ENCODE data around the gene DAPK2.

DAPK2 gene

DNA sequence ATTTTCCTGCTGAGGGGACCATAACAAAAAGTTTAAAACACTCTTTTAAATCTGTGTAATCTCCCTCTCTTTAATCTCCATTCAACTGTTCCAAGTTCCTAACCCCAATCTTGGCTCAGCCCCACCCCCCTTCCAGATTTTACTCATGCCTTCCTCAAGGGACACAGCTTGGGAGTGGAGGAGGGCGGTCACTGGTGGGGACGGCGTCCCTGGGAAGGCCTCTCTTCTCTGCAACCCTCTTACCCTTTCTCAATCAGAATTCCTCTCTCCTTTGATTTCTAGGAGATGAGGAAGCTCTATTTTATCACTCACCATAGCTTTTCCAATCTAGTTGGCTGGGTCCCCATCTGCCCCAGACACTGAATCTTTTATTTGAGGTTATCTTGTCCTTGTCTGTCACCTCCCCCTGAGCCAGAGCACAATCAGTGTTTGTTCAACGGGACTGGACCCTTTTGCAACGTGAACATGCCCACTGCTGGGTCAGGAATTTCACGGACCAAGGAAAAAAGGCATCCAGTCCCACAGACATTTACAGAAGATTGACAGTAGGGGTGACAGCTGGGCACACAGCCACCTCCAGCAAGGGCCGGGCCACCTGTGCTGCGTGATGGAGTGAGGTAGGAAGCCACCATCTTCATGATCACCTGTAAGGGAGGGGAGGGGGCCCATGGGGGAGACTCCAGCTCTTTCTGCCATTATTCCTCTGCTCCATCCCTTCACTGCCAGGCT lies 128.5 kb downstream of the DAPK2 start:
- Histone ChIP-seq H3K36me3 (ENCODE audit: control insufficient read depth, insufficient read depth, low read length, severe bottlenecking) (no peaks in the 10 kb centered on the region), H3K9ac (ENCODE audit: low read length) (no peak overlapping the region), H3K4me3 (ENCODE audit: low read length) (no peak overlapping the region), H3K27me3 (replicated peaks; ENCODE audit: control insufficient read depth, insufficient read depth, low read length) (no peaks in the 10 kb centered on the region), H3K9me3 (ENCODE audit: control insufficient read depth, low read length) (no peaks in the 10 kb centered on the region), H3K4me1 (ENCODE audit: control insufficient read depth, insufficient read depth, low read length) (peaks cover 16% of the 10 kb centered on the region)
- no peak for DNase-seq (ENCODE audit: low read depth)

DNA sequence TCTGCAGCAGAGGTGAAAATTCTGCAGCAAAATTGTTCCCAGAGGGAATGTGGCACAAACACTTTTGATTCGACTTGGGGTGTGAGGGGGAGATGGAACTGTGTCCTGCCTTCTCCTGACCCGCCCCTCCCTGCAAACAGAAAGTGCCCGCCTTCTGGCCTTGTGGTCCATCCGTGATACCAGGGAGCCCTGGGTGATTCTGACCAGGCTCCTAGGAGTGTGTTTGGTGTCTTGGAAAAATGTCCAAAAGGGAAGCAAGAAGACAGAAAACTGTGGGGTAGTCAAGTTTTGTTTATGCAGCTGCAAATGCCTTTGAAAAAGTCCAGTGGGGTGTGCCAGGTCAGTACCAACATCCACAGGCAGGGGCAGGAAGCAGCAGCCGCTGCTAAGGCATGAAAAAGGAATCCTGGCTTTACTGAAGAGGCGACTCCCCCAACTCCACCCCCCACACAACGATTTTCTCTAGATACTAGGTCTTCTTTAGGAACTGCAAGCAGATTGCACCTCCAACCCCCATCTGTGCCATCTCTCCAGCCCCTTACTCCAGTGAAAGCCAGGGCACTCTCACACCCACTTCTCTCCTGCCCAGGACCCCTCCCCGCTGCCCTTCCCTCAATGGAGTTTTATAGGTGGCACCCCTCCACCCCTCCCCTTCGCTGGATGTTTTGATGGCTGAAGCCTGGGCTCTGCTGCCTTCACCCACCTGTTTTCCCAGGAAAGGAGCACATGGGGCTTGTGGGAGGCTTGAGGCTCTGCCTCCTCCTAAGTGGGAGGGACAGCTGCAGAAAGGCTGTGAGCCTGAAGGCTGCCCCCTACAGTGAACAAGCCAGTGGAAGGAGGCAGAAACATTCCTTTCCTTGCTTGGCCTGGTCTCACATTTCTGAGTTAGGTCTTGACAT lies 130.2 kb downstream of the DAPK2 start:
- no peak overlapping the region for H3K9ac ChIP-seq (ENCODE audit: low read length)
- peaks cover 9% of the 10 kb centered on the region for H3K4me1 ChIP-seq (ENCODE audit: control insufficient read depth, insufficient read depth, low read length)
- no peaks in the 10 kb centered on the region for H3K36me3 ChIP-seq (ENCODE audit: control insufficient read depth, insufficient read depth, low read length, severe bottlenecking)
- H3K4me3 ChIP-seq (ENCODE audit: low read length), result no peak overlapping the region
- no peaks in the 10 kb centered on the region for H3K27me3 ChIP-seq (replicated peaks; ENCODE audit: control insufficient read depth, insufficient read depth, low read length)
- DNase-seq (ENCODE audit: low read depth), result peak; percentile 62
- no peaks in the 10 kb centered on the region for H3K9me3 ChIP-seq (ENCODE audit: control insufficient read depth, low read length)

- H3K4me3 ChIP-seq (ENCODE audit: low read length), result no peak overlapping the region
- DNase-seq (ENCODE audit: low read depth), result no peak
- no peaks in the 10 kb centered on the region for H3K9me3 ChIP-seq (ENCODE audit: control insufficient read depth, low read length)
- no peak overlapping the region for H3K9ac ChIP-seq (ENCODE audit: low read length)
- no peaks in the 10 kb centered on the region for H3K36me3 ChIP-seq (ENCODE audit: control insufficient read depth, insufficient read depth, low read length, severe bottlenecking)
- H3K27me3 ChIP-seq (replicated peaks; ENCODE audit: control insufficient read depth, insufficient read depth, low read length), result no peaks in the 10 kb centered on the region
- peaks cover 10% of the 10 kb centered on the region for H3K4me1 ChIP-seq (ENCODE audit: control insufficient read depth, insufficient read depth, low read length)
Measured at GRCh38 chr15:63915209-63915872, 130.9 kb downstream of the DAPK2 start.

- Histone ChIP-seq H3K36me3 (ENCODE audit: control insufficient read depth, insufficient read depth, low read length, severe bottlenecking) (no peaks in the 10 kb centered on the region), H3K9me3 (ENCODE audit: control insufficient read depth, low read length) (no peaks in the 10 kb centered on the region), H3K4me3 (ENCODE audit: low read length) (no peak overlapping the region), H3K4me1 (ENCODE audit: control insufficient read depth, insufficient read depth, low read length) (peaks cover 25% of the 10 kb centered on the region), H3K27me3 (replicated peaks; ENCODE audit: control insufficient read depth, insufficient read depth, low read length) (no peaks in the 10 kb centered on the region), H3K9ac (ENCODE audit: low read length) (no peak overlapping the region)
- no peak for DNase-seq (ENCODE audit: low read depth)
Measured at GRCh38 chr15:63913786-63914315, 132.4 kb downstream of the DAPK2 start.

DNA sequence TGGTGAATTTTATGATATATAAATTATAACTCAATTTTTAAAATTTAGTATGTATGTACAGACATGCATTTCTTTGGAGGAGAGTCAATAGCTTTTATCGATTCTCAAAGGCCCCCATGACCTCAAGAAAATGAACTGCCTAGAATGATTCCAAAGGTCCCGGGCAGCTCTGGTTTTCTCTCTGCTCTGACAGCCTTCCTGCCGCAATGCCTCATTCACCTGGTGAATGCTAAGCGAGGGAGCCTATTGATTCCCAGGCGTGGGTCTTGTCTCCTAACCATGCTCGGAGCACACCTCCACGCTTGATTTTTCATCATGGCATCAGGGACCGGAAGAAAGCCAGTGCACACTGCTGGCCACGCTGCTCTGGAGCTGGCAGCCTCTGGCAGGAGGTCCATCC lies 132.9 kb downstream of the DAPK2 start:
- no peak for DNase-seq (ENCODE audit: low read depth)
- Histone ChIP-seq H3K4me1 (ENCODE audit: control insufficient read depth, insufficient read depth, low read length) (peaks cover 30% of the 10 kb centered on the region), H3K9me3 (ENCODE audit: control insufficient read depth, low read length) (no peaks in the 10 kb centered on the region), H3K36me3 (ENCODE audit: control insufficient read depth, insufficient read depth, low read length, severe bottlenecking) (no peaks in the 10 kb centered on the region), H3K9ac (ENCODE audit: low read length) (no peak overlapping the region), H3K27me3 (replicated peaks; ENCODE audit: control insufficient read depth, insufficient read depth, low read length) (no peaks in the 10 kb centered on the region), H3K4me3 (ENCODE audit: low read length) (no peak overlapping the region)

- Histone ChIP-seq H3K4me3 (ENCODE audit: low read length) (no peak overlapping the region), H3K4me1 (ENCODE audit: control insufficient read depth, insufficient read depth, low read length) (peaks cover 23% of the 10 kb centered on the region), H3K9ac (ENCODE audit: low read length) (no peak overlapping the region), H3K9me3 (ENCODE audit: control insufficient read depth, low read length) (no peaks in the 10 kb centered on the region), H3K36me3 (ENCODE audit: control insufficient read depth, insufficient read depth, low read length, severe bottlenecking) (no peaks in the 10 kb centered on the region), H3K27me3 (replicated peaks; ENCODE audit: control insufficient read depth, insufficient read depth, low read length) (no peaks in the 10 kb centered on the region)
- no peak for DNase-seq (ENCODE audit: low read depth)
Measured at GRCh38 chr15:63912061-63912615, 134.1 kb downstream of the DAPK2 start.

- no peak for DNase-seq (ENCODE audit: low read depth)
- Histone ChIP-seq H3K9ac (ENCODE audit: low read length) (no peak overlapping the region), H3K9me3 (ENCODE audit: control insufficient read depth, low read length) (no peaks in the 10 kb centered on the region), H3K27me3 (replicated peaks; ENCODE audit: control insufficient read depth, insufficient read depth, low read length) (no peaks in the 10 kb centered on the region), H3K4me3 (ENCODE audit: low read length) (no peak overlapping the region), H3K36me3 (ENCODE audit: control insufficient read depth, insufficient read depth, low read length, severe bottlenecking) (no peaks in the 10 kb centered on the region), H3K4me1 (ENCODE audit: control insufficient read depth, insufficient read depth, low read length) (peaks cover 29% of the 10 kb centered on the region)
Measured at GRCh38 chr15:63911160-63911559, 135.1 kb downstream of the DAPK2 start.

DNA sequence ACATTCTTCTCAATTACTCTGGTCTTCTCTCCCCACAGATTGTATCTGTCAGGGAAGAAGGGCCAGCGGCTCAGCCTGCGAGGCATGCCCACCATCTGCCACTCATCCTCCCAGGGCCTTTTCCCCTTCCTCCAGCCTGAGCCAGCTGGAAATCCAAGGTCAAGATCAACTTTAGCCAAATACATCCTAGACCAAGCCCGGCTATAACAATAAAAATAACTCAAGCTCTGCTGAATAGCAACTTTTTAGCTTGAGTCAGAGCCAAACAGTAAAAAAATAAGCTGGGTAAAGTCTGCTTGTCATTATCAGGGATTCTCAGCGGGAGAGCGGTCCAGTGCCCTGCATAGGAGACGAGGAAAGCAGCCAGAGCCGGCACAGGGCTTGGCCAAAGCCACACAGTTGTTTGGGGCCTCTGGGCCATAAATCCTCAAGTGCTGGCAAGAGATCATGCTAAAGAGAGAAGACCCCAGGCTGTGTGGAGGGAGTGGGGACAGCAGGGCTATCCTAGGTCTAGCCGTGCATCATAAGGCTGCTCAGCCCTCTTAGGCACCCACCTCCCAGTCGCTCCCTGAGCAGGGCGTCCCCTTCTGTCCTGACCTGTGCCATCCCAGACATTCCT lies 136.4 kb downstream of the DAPK2 start:
- no peak overlapping the region for H3K4me3 ChIP-seq (ENCODE audit: low read length)
- DNase-seq (ENCODE audit: low read depth), result peak; percentile 83
- H3K9ac ChIP-seq (ENCODE audit: low read length), result peak overlapping the region; percentile 30
- peaks cover 33% of the 10 kb centered on the region for H3K4me1 ChIP-seq (ENCODE audit: control insufficient read depth, insufficient read depth, low read length)
- no peaks in the 10 kb centered on the region for H3K36me3 ChIP-seq (ENCODE audit: control insufficient read depth, insufficient read depth, low read length, severe bottlenecking)
- no peaks in the 10 kb centered on the region for H3K9me3 ChIP-seq (ENCODE audit: control insufficient read depth, low read length)
- H3K27me3 ChIP-seq (replicated peaks; ENCODE audit: control insufficient read depth, insufficient read depth, low read length), result no peaks in the 10 kb centered on the region

- no peaks in the 10 kb centered on the region for H3K27me3 ChIP-seq (replicated peaks; ENCODE audit: control insufficient read depth, insufficient read depth, low read length)
- H3K4me1 ChIP-seq (ENCODE audit: control insufficient read depth, insufficient read depth, low read length), result peaks cover 33% of the 10 kb centered on the region
- no peaks in the 10 kb centered on the region for H3K9me3 ChIP-seq (ENCODE audit: control insufficient read depth, low read length)
- H3K4me3 ChIP-seq (ENCODE audit: low read length), result no peak overlapping the region
- H3K36me3 ChIP-seq (ENCODE audit: control insufficient read depth, insufficient read depth, low read length, severe bottlenecking), result no peaks in the 10 kb centered on the region
- peak; percentile 16 for DNase-seq (ENCODE audit: low read depth)
- H3K9ac ChIP-seq (ENCODE audit: low read length), result peak overlapping the region; percentile 22
Measured at GRCh38 chr15:63908991-63909390, 137.3 kb downstream of the DAPK2 start.

- Histone ChIP-seq H3K4me1 (ENCODE audit: control insufficient read depth, insufficient read depth, low read length) (peaks cover 33% of the 10 kb centered on the region), H3K4me3 (ENCODE audit: low read length) (no peak overlapping the region), H3K27me3 (replicated peaks; ENCODE audit: control insufficient read depth, insufficient read depth, low read length) (no peaks in the 10 kb centered on the region), H3K9me3 (ENCODE audit: control insufficient read depth, low read length) (no peaks in the 10 kb centered on the region), H3K36me3 (ENCODE audit: control insufficient read depth, insufficient read depth, low read length, severe bottlenecking) (no peaks in the 10 kb centered on the region), H3K9ac (ENCODE audit: low read length) (peak overlapping the region; percentile 22)
- DNase-seq (ENCODE audit: low read depth), result no peak
Measured at GRCh38 chr15:63908281-63908680, 138.0 kb downstream of the DAPK2 start.
